Stomach smooth muscle (tissue), 2 donors: ENCODE data around the gene MFSD6L.

Experiments used
- H3K27ac ChIP-seq: one replicate; pipeline ENCODE4 v1.7.0; 2013; ENCODE audit warnings: mild to moderate bottlenecking, low read length, inconsistent platforms
- H3K27me3 ChIP-seq, 2 donors: one replicate each; pipeline ENCODE4 v1.7.0; 2013; ENCODE audit warnings: low read length in 2 of 2; ENCODE audit not compliant: insufficient read depth in 2 of 2, control insufficient read depth in 1 of 2
- H3K36me3 ChIP-seq, 2 donors: one replicate each; pipeline ENCODE4 v1.7.0; 2013; ENCODE audit warnings: low read length in 2 of 2; ENCODE audit not compliant: control insufficient read depth in 2 of 2, insufficient read depth in 2 of 2
- H3K4me1 ChIP-seq: one replicate; pipeline ENCODE4 v1.7.0; 2013; ENCODE audit warnings: low read length; ENCODE audit not compliant: control insufficient read depth, insufficient read depth
- H3K4me3 ChIP-seq, 2 donors: one replicate each; pipeline ENCODE4 v1.7.0; 2013; ENCODE audit warnings: low read length in 2 of 2
- H3K9ac ChIP-seq, 2 donors: one replicate each; pipeline ENCODE4 v1.7.0; 2013; ENCODE audit warnings: low read length in 2 of 2, mild to moderate bottlenecking in 1 of 2
- H3K9me3 ChIP-seq, 2 donors: one replicate each; pipeline ENCODE4 v1.7.0; 2013; ENCODE audit warnings: low read length in 2 of 2; ENCODE audit not compliant: control insufficient read depth in 2 of 2
- donor health status: healthy.
- donor health status: Pancreatic carcinoma.

MFSD6L gene

GRCh38 chr17:8798846-8799569 is at the start of gene MFSD6L:
MFSD6L (minus strand) TSS chr17:8799365; CDS start chr17:8799120, 245 bp downstream.
- Histone ChIP-seq H3K9me3 (no peaks in the 10 kb centered on the region), H3K27ac (no peak within 1 kb of the TSS), H3K9ac (no peak within 1 kb of the TSS), H3K27me3 (peaks cover 10 to 27% of the 10 kb centered on the region in 2 donors), H3K36me3 (no peaks in the 10 kb centered on the region), H3K4me1 (no peaks in the 10 kb centered on the region), H3K4me3 (no peak within 1 kb of the TSS)

GRCh38 chr17:8847891-8848290 is 48.7 kb upstream of the MFSD6L start:
- Histone ChIP-seq H3K9ac (no peak overlapping the region), H3K4me1 (no peaks in the 10 kb centered on the region), H3K27ac (no peak overlapping the region), H3K4me3 (no peak overlapping the region), H3K9me3 (no peaks in the 10 kb centered on the region), H3K36me3 (no peaks in the 10 kb centered on the region), H3K27me3 (no peaks in the 10 kb centered on the region)

- no peaks in the 10 kb centered on the region for H3K36me3 ChIP-seq
- no peak overlapping the region for H3K9ac ChIP-seq
- no peak overlapping the region for H3K27ac ChIP-seq
- peaks cover 0 to 2% of the 10 kb centered on the region in 2 donors for H3K27me3 ChIP-seq
- no peaks in the 10 kb centered on the region for H3K9me3 ChIP-seq
- no peaks in the 10 kb centered on the region for H3K4me1 ChIP-seq
- no peak overlapping the region for H3K4me3 ChIP-seq
Observed at GRCh38 chr17:8846768-8847211, 47.6 kb upstream of the MFSD6L start.

DNA sequence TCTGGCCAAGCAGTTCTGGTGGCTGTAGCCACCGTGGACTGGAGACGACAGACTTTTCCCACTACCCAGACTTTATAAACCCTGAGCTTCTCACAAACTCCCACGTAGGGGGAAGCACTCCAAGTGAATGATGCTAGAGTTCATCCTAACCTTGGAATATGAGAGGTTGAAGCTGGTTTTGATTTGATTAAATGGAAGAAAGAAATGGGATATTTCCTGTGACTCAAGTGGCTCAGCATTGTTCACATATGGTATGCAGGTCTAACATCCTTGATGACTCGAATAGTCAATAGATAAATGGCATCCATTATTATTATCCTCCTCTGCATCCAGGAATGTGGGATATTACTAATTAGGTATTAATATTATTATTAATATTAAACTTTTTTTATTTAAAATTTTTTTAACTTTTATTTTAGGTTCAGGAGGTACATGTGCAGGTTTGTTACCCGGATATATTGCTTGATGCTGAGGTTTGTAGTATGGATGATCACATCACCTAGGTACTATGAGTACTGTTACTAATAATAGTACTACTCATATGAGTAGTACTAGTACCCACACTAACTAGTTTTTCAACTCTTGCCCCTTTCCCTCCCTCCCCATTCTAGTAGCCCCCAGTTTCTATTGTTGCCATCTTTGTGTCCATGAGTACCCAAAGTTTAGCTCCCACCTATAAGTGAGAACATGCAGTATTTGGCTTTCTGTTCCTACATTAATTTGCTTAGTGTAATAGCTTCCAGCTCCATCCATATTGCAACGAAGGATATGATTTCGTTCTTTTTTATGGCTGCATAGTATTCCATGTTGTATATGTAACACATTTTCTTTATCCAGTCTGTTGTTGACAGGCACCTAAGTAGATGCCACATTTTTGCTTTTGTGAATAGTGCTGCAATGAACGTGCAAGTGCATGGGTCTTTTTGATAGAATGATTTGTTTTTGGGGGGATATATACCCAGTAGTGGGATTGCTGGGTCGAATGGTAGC is 45.4 kb upstream of the MFSD6L start:
- H3K27ac ChIP-seq, result no peak overlapping the region
- H3K27me3 ChIP-seq, result peaks cover 0 to 2% of the 10 kb centered on the region in 2 donors
- H3K4me1 ChIP-seq, result no peaks in the 10 kb centered on the region
- no peaks in the 10 kb centered on the region for H3K9me3 ChIP-seq
- no peaks in the 10 kb centered on the region for H3K36me3 ChIP-seq
- no peak overlapping the region for H3K9ac ChIP-seq
- no peak overlapping the region for H3K4me3 ChIP-seq

DNA sequence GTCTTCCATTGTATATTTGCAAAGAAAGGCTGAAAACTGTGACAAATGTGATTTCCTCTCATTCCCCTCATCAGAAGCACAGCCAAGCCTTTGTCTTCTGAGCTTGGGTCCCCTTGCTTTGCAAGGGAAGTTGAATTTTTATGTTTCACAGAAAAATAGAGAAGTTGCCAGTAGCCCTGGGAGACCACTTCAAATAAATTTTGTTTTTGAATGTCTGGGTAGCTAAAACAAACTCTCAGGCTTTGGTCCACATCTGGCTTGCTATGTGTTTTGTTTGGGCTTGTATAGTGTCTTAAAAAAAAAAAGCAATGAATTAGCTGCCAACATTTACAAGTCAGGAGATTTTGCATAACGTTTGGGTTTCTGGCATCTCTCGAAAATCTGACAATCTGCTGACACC is 44.2 kb upstream of the MFSD6L start:
- Histone ChIP-seq H3K27me3 (peaks cover 0 to 4% of the 10 kb centered on the region in 2 donors), H3K27ac (no peak overlapping the region), H3K36me3 (no peaks in the 10 kb centered on the region), H3K4me3 (no peak overlapping the region), H3K9ac (no peak overlapping the region), H3K9me3 (no peaks in the 10 kb centered on the region), H3K4me1 (no peaks in the 10 kb centered on the region)

DNA sequence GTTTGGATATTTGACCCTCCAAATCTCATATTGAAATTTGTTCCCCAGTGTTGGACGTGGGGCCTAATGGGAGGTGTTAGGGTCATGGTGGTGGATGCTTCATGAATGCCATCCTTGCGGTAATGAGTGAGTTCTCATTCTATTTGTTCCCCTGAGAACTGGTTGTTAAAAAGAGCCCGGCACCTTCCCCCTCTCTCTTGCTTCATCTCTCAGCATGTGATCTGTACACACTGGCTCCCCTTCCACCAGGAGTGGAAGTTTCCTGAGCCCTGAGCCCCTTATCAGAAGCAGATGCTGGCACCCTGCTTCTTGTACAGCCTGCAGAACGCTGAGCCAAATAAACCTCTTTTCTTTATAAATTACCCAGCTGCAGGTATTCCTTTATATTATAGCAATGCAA is 42.7 kb upstream of the MFSD6L start:
- peaks cover 6 to 14% of the 10 kb centered on the region in 2 donors for H3K27me3 ChIP-seq
- no peaks in the 10 kb centered on the region for H3K9me3 ChIP-seq
- no peak overlapping the region for H3K9ac ChIP-seq
- no peaks in the 10 kb centered on the region for H3K4me1 ChIP-seq
- H3K36me3 ChIP-seq, result no peaks in the 10 kb centered on the region
- no peak overlapping the region for H3K27ac ChIP-seq
- H3K4me3 ChIP-seq, result no peak overlapping the region

- Histone ChIP-seq H3K4me3 (no peak overlapping the region), H3K27ac (no peak overlapping the region), H3K9ac (no peak overlapping the region), H3K27me3 (peaks cover 16 to 24% of the 10 kb centered on the region in 2 donors), H3K36me3 (no peaks in the 10 kb centered on the region), H3K4me1 (no peaks in the 10 kb centered on the region), H3K9me3 (peaks cover 0 to 7% of the 10 kb centered on the region in 2 donors)
Observed at GRCh38 chr17:8839410-8839935, 40.3 kb upstream of the MFSD6L start.

DNA sequence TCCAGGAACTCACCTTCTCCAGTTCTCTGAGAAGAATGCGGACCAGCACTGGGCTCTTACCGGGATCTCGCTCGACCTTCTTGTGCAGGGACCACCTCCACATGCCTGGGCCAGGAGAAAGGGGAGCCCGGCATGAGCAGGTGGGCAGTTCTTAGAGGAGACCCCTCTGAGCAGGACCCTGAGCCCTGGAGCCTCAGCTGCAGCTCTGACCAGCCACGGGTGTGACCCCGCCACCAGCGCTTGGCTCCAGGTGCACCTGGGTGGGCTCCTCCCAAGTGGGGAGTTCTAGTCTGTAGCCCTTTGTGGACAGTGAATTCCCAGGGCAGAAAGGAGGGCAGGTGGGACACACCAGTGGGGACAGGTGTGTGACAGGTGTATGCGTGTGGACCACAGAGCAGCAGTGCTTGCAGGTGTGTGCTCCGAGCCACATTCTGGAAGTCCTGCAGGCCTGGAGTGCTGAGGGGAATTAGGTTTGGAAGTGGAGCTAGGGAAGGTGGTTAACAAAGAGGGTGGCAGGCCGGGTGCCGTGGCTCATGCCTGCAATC is 39.5 kb upstream of the MFSD6L start:
- H3K36me3 ChIP-seq, result no peaks in the 10 kb centered on the region
- H3K9me3 ChIP-seq, result peaks cover 0 to 7% of the 10 kb centered on the region in 2 donors
- no peaks in the 10 kb centered on the region for H3K4me1 ChIP-seq
- H3K4me3 ChIP-seq, result no peak overlapping the region
- no peak overlapping the region for H3K9ac ChIP-seq
- H3K27ac ChIP-seq, result no peak overlapping the region
- peaks cover 16 to 24% of the 10 kb centered on the region in 2 donors for H3K27me3 ChIP-seq

DNA sequence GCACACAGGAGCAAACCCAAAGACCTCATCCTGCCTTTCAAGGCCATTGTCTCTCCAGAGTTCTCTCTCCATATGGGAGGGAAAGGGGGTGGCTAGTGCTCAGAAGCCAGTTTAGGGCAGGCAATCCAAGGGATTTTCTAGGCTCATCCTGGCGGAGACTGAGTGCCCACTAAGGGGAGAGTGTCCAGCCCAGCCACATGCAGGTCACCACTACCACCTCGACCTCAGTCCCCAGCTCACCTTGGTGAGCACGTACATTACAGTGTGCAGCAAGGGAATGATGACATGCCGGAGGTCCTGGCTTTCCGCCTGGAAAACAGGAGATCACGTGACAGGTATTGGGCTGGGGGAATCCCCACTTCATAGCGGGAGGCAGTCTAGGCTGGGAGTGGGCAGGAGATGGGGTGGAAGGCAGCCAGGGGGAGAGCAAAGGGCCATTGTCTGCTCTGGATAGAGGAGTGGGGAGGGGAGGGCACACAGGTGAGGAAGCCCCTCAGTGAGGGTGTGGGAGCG is 38.5 kb upstream of the MFSD6L start:
- no peaks in the 10 kb centered on the region for H3K36me3 ChIP-seq
- no peak overlapping the region for H3K9ac ChIP-seq
- H3K27me3 ChIP-seq, result peaks cover 23 to 27% of the 10 kb centered on the region in 2 donors
- peaks cover 0 to 7% of the 10 kb centered on the region in 2 donors for H3K9me3 ChIP-seq
- no peak overlapping the region for H3K4me3 ChIP-seq
- H3K4me1 ChIP-seq, result no peaks in the 10 kb centered on the region
- no peak overlapping the region for H3K27ac ChIP-seq

- peaks cover 0 to 7% of the 10 kb centered on the region in 2 donors for H3K9me3 ChIP-seq
- no peaks in the 10 kb centered on the region for H3K4me1 ChIP-seq
- H3K4me3 ChIP-seq, result no peak overlapping the region
- H3K36me3 ChIP-seq, result no peaks in the 10 kb centered on the region
- no peak overlapping the region for H3K9ac ChIP-seq
- no peak overlapping the region for H3K27ac ChIP-seq
- H3K27me3 ChIP-seq, result peaks cover 25% of the 10 kb centered on the region in 2 donors
Observed at GRCh38 chr17:8836821-8837562, 37.8 kb upstream of the MFSD6L start.
